Renal cortex interstitium (tissue), 15 donors: Measurements from ENCODE around the gene PPEF1. TPM values are rescaled to one million over a fixed set of nuclear protein-coding genes. Genes with fewer than 3 reads are reported as not detected.

ENCODE experiments used
- DNase-seq, 11 donors: peaks; one replicate each; pipeline ENCODE4 v3.0.0-alpha.2; 2013; ENCODE audit warnings: low read depth in 9 of 11, low spot score in 4 of 11; ENCODE audit errors: extremely low read depth in 1 of 11
- long read RNA-seq, 16 experiments: transcript quantifications; one replicate each; lab custom pipeline, GENCODE V29; 2026
- polyA plus RNA-seq, 3 donors: library from polyadenylated mRNA; unstranded; fragments of 120-200 nt; gene quantifications; one replicate each; pipeline ENCODE4 v1.2.1, GENCODE V29; 2013; ENCODE audit not compliant: insufficient read length in 3 of 3

The PPEF1 gene, protein sequence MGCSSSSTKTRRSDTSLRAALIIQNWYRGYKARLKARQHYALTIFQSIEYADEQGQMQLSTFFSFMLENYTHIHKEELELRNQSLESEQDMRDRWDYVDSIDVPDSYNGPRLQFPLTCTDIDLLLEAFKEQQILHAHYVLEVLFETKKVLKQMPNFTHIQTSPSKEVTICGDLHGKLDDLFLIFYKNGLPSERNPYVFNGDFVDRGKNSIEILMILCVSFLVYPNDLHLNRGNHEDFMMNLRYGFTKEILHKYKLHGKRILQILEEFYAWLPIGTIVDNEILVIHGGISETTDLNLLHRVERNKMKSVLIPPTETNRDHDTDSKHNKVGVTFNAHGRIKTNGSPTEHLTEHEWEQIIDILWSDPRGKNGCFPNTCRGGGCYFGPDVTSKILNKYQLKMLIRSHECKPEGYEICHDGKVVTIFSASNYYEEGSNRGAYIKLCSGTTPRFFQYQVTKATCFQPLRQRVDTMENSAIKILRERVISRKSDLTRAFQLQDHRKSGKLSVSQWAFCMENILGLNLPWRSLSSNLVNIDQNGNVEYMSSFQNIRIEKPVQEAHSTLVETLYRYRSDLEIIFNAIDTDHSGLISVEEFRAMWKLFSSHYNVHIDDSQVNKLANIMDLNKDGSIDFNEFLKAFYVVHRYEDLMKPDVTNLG
- under 1 TPM; 0.36 to 0.71 (median 0.51) TPM for polyA plus RNA-seq
- long read RNA-seq, donor 1 = 0 reads
- long read RNA-seq, donor 2 = 0 reads
- long read RNA-seq, donor 3 = 0 reads
- long read RNA-seq, donor 4 = 0 reads
- long read RNA-seq, donor 5 = 0 reads
- long read RNA-seq, donor 6 = 0 reads
- long read RNA-seq, donor 7 = 0 reads
- long read RNA-seq, donor 8 = 0 reads
- long read RNA-seq, donor 9 = 0 reads
- long read RNA-seq, donor 10 = 0 reads
- long read RNA-seq, donor 11 = 0 reads
- long read RNA-seq, donor 12 = 0 reads
- long read RNA-seq, donor 13 = 0 reads
- long read RNA-seq, donor 14 = 0 reads
- long read RNA-seq, donor 15 = 0 reads
- long read RNA-seq, donor 16 = 0 reads

DNA sequence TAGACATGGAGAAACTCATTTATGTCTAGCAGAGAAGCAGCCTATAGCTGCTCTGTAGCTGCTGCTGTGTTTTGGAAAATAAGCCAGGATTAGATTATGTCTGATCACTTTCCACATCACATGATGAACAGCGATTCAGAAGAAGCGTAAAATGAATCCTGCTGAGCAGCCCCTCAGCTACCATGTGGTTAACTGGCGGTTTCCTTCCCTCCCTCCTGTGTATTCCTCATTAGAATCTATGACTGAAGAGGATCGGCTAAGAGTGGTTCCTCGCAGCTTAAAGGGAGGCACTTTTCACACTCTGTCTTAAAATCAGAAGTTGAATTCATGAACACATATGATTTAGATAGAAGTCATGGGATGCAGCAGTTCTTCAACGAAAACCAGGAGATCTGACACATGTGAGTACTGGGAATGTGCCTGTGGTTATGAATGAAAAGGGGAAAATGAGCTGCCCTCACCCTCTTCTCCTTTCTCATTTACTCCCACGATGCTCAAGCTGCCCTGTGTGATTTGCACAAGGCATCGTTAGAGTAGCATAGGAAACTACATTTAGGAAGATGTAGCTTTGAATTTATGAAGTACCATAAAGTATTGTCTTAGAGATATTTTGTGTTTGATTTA, at the start of gene PPEF1:
PPEF1 (plus strand) TSS at position 220 of the 624 bp plus-strand sequence; CDS start at position 356, 136 bp downstream.
- no peak for DNase-seq

DNA sequence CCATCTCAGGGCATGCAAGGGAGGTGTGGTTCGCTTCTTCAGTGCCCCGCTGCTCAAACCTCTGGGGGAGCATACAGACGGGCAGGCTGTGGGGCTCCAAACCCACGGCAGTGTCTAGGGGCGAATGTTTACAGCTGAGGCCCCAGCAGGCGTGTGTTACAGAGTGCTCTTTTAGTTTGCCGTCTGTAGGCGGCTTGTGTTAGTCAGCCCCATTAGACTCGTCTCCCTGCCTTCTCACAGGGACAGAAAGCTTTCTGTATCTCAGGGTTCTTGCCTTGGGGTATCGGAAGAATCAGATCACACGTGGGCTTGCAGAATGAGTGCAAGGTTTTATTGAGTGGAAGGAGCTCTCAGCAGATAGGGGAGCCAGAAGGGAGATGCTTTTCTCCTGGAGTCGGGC, 46.2 kb upstream of the PPEF1 start:
- DNase-seq = no peak

DNA sequence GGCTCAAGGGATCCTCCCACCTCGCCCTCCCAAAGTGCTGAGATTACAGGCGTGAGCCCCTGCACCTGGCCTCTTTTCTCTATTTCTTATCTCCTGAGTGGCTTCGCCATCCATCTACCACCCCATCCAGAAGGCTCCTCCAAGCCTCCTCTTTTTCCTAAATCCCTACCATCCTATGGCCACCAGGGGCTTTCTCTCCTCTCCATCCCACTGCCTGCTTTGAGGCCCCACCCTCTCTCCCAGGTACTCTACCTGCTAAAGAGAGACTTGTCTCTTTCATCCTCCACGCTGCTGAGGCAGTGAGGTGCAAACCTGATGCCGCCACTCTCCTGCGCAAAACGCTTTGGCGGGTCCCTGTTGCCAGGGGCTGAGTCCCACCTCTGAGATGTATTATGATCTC, 42.5 kb upstream of the PPEF1 start:
- DNase-seq = no peak

GRCh38 chrX:18666614-18667013, 40.8 kb upstream of the PPEF1 start:
- no peak for DNase-seq

DNA sequence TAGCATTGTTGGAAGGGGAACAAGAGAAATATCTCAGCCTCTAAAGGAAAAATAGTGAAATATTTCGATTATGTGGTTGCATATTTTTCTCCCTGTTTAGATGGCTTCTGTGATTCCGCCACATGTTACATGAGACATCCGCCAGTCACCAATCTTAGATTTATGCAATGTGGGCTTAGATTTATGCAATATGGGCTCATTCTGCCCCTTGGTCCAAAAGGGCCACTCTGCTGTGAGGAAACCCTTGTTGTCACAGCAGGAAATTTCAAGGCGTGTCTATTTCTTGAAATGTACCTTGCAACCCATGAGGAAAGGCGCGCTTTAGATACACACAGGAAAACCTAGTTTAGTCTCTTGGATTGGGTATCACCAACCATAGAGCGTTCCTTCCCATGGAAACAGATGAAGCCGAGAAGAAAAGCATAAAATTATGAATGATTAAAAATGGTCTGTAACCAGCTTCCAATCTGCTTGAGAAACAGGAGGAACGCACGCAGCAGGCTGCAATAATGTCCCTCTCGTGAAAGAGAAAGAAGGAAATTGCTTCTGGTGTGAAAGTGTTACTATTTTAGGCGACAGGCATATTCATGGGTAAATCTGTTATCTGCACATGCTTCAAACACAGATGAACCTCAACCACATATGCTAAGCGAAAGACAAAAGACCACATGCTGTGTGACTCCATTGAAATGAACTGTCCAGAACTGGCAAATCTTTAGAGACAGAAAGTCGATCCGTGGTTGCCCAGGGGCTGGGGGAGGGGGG, 39.2 kb upstream of the PPEF1 start:
- DNase-seq = no peak

DNA sequence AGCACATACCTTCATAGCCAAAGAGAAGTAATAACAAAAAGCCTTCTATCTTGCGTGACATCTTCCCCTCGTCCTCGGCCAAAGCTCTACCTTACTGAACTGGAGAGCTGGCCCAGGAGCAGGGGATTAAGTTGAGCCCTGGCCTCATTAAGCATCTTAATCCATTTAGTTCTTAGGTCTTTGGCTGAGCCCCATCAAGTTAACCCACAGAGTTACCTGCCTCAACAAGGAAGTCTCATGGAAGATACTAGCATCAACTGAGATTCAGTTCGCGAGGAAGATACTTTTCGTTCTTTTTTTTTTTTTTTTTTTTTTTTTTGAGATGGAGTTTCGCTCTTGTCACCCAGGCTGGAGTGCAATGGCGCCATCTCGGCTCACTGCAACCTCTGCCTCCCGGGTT, 35.4 kb upstream of the PPEF1 start, which contains the start of gene RS1:
RS1 (minus strand) TSS at position 101 of the 400 bp plus-strand sequence; CDS start at position 61, 40 bp downstream.
- no peak for DNase-seq

DNA sequence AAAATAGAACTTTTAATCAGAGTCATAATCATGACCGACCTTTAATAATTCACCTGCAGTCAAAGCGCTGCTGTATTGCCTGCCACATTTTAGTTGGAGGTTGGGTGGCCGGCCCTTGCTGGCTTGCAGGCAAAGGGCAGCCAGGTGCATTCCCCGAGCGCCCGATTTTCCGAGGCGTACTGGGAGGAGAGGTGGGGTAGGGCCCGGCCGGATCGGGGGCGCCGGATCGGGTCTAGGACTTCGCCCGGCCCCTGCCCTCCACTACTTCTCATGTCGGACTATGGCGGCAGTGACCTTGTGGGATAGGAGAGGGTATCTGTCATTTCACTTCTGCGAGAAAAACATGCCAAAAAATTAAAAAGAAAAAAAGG, 33.0 kb upstream of the PPEF1 start:
- peak in 1 of 11 donors; percentile 10 for DNase-seq

GRCh38 chrX:18674788-18675735, 32.4 kb upstream of the PPEF1 start:
- DNase-seq = peak; percentile 62 to 72 (median 65)

GRCh38 chrX:18676050-18676449, 31.4 kb upstream of the PPEF1 start:
- no peak for DNase-seq

- peak in 1 of 11 donors; percentile 7 for DNase-seq
Observed at GRCh38 chrX:18676470-18676869, 31.0 kb upstream of the PPEF1 start.

GRCh38 chrX:18677161-18677869, 30.1 kb upstream of the PPEF1 start:
- no peak for DNase-seq

DNA sequence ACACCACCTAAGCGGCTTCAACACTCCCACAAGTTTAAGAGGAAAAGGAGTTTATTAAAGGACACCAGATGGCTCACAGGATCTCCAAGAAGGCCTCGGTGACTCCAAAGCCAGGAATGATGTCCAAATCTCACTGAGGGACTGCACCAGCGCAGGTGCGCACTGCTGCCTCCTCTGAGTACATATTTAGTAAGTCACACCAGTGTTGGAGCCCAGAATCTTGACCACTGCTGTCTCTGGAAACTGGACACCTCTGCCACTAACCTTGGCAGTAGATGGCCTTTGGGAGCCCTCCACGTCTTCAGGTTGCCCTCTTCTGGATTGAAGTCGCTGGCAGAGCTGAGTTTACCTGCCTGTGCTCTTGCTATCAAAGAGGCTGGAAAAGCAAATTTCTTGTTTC, 25.4 kb upstream of the PPEF1 start:
- no peak for DNase-seq

DNA sequence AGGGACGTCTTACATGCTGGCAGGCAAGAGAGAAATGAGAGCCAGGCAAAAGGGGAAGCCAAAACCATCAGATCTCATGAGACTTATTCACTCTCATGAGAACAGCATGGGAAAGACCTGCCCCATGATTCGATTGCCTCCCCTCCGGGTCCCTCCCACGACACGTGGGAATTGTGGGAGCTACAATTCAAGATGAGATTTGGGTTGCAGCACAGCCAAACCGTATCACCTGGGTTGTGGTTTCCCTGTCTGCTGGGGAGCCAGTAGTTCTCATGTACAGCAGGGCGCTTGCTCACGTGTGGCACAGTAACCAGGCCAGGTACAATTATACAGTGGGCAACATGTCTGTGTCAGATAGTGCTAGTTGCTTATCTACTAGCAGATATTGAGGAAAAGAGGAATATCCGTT, 24.5 kb upstream of the PPEF1 start:
- DNase-seq = no peak

- no peak for DNase-seq
Observed at GRCh38 chrX:18687856-18688495, 19.5 kb upstream of the PPEF1 start.

DNA sequence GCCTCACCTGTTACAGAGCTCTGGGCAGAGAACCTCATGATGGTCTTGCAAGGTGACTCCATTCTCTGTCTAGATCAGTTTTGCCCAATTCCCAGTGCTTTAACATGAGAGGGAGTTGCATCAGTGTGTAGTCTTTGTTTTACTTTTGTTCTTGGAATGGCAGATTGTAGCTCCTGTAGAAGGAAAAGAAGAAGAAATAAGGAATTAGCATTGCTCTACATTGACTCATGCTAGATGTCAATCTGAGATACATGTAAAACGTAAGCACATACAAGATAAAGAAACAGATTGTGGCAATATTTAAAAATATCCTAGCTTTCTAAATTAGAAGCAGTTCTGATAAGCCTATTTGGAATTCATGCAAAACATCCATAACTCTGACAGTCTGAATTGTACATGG, 16.0 kb upstream of the PPEF1 start:
- DNase-seq = no peak

DNA sequence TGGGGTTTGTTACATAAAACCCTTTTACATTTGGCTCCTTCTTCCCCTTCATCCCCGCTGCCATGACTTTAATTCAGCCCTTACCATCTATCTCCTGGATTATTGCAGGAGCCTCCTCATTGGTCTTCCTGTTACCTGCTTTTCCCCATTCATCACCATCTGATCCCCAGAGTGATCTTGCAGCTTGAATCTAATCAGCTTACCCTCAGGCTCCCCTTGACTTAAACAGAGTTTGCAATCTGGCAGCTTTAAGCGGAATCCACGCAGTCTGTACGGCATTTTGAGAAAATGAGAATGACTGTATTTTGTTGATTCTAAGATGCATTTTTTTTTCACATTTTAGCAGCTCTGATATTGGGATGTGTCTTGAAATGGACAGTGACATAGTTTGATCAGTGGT, 14.9 kb upstream of the PPEF1 start:
- no peak for DNase-seq

DNA sequence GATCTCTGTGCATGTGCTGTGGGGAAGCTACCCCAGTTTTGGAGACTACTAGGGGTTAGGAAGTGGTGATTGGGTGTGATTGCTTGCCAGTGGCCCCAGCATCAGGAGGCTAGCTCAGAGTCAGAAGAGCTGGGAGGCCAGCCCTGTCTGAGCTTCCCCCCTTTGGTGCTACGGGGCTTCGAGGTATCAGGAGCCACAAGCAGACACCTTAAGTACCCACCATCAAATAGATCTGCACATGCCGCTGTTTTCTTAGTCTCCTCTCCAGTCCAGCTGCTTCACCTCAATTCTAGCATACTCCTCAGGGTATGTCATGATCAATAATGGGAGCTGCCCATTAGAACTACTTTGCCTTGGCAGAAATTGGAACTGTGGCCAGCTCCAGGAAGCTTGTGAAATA, 10.8 kb upstream of the PPEF1 start:
- DNase-seq = no peak
